Activated naive CD8-positive, alpha-beta T cell treated with anti-CD3 and anti-CD28 coated beads, Interleukin-2, amount 50 U/mL, for 24 hours (primary cell): ENCODE measurements around the gene EPN3.
A peak's percentile ranks its signal among the peaks of the same experiment; 100 is the strongest.

Source experiments
- ATAC-seq: fragments of 150-1000 bp; cut with Tn5 transposase; one replicate; pipeline ENCODE4 v1.10.0; 2021
- DNase-seq: peaks from one replicate; pipeline ENCODE4 v3.0.0; 2021
- H3K27ac Mint-ChIP-seq: one replicate; pipeline ENCODE4 v1.8.0; 2021; ENCODE audit warnings: mild to moderate bottlenecking, mixed read lengths
- H3K27me3 Mint-ChIP-seq: one replicate; pipeline ENCODE4 v1.8.0; 2021; ENCODE audit warnings: mixed read lengths
- H3K36me3 Mint-ChIP-seq: one replicate; pipeline ENCODE4 v1.8.0; 2021; ENCODE audit warnings: low read depth, mixed read lengths
- H3K4me1 Mint-ChIP-seq: one replicate; pipeline ENCODE4 v1.8.0; 2021; ENCODE audit warnings: mixed read lengths
- H3K4me3 Mint-ChIP-seq: one replicate; pipeline ENCODE4 v1.8.0; 2021; ENCODE audit warnings: mild to moderate bottlenecking, moderate library complexity, mixed read lengths
- H3K9me3 Mint-ChIP-seq: one replicate; pipeline ENCODE4 v1.8.0; 2021; ENCODE audit warnings: mixed read lengths

EPN3 gene

DNA sequence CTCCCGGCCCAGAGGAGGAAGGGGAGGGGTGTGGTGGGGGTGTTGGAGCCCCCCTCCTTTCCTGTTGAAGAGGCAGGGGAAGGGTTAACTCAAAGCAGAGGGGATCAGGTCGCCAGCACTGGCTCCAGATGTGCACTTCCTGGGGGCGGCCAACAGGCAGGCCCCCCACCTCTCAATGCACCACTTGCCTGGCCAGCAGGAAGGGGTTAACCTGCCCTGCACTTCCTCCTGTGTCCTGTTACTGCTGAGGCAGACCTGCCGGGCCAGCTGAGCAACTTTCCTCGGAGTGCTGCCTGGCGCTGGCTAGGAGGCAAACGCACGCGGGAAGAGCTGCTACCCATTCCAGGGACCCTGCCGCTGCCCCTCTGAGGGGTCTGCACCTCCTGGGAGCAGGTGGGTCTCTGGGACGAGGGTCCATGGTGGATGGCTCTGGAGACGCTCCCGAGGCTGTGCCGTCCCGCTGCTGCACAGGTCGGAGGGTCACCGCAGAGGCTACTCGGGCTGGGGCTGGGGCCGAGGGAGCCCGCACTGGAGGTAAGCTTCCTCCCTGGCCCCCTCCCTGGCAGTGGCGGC is at the start of gene EPN3:
Gene EPN3 (plus strand): TSS at position 284 of the 573 bp plus-strand sequence. CDS start 3,822 bp downstream, outside the sequence.
- Mint-ChIP-seq H3K9me3 (no peaks in the 10 kb centered on the region), H3K27me3 (peaks cover 53% of the 10 kb centered on the region), H3K4me1 (peaks cover 12% of the 10 kb centered on the region), H3K27ac (no peak within 1 kb of the TSS), H3K36me3 (no peaks in the 10 kb centered on the region), H3K4me3 (no peak within 1 kb of the TSS)
- DNase-seq = no peak
- no peak for ATAC-seq

DNA sequence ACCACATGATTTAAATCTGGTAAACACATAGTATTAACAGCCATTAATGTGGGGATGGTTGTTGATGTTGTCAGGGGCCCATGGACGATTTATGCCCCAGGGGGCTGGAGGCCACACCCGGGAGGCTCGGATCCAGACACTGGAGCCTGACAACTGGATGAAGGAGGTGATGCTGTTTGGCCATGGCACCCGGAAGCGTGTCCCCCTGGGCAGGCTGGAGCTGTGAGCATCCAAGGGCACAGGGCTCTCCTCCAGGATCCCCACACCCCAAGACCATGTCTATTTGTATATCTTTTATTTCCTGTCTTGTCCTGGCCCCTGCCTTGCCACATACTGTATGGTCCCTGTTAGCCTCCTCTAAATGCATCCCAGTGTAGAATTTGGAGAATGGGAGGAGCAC is 49.3 kb upstream of the EPN3 start:
- peaks cover 26% of the 10 kb centered on the region for H3K4me1 Mint-ChIP-seq
- no peak for ATAC-seq
- no peak for DNase-seq
- no peaks in the 10 kb centered on the region for H3K27me3 Mint-ChIP-seq
- peaks cover 34% of the 10 kb centered on the region for H3K36me3 Mint-ChIP-seq
- H3K27ac Mint-ChIP-seq = no peak overlapping the region
- H3K4me3 Mint-ChIP-seq = no peak overlapping the region
- no peaks in the 10 kb centered on the region for H3K9me3 Mint-ChIP-seq

DNA sequence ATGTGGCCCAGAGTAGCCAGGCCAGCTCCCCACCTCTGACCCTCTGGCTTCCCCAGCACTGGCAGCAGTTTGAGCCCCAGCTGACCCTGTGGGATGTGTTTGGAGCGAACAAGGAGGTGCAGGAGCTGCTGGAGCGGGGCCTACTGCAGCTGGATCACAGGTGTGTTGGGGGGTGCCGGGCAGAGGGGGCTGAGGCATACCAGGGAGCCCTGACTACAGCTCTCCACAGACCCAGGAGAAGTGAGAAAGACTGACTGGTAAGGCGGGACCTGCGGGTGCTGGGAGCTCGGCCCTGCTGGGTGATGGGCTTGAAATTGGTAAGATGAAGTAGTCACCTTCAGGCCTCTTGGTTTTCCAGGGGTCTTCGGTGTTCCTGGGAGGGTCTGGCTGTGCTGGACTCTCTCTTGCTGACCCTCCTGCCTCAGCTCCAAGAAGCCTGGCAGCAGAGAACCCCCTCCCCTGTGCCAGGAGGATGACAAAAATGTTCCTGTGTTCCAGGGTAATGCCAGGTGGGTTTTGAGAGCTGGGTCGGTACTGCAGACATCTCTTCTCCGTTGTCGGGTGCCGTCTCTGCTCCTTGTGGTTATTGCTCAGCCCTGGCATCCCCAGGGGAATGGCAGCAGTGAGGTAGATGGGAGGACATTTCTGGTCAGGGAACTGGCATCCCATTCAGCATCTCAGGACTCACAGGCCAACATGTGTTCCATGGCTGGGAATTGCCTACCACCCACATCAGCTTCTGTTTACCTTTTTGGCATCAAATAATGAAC is 48.0 kb upstream of the EPN3 start:
- H3K9me3 Mint-ChIP-seq = no peaks in the 10 kb centered on the region
- peaks cover 20% of the 10 kb centered on the region for H3K4me1 Mint-ChIP-seq
- no peak overlapping the region for H3K4me3 Mint-ChIP-seq
- peaks cover 34% of the 10 kb centered on the region for H3K36me3 Mint-ChIP-seq
- no peak overlapping the region for H3K27ac Mint-ChIP-seq
- ATAC-seq = no peak
- no peaks in the 10 kb centered on the region for H3K27me3 Mint-ChIP-seq
- no peak for DNase-seq

DNA sequence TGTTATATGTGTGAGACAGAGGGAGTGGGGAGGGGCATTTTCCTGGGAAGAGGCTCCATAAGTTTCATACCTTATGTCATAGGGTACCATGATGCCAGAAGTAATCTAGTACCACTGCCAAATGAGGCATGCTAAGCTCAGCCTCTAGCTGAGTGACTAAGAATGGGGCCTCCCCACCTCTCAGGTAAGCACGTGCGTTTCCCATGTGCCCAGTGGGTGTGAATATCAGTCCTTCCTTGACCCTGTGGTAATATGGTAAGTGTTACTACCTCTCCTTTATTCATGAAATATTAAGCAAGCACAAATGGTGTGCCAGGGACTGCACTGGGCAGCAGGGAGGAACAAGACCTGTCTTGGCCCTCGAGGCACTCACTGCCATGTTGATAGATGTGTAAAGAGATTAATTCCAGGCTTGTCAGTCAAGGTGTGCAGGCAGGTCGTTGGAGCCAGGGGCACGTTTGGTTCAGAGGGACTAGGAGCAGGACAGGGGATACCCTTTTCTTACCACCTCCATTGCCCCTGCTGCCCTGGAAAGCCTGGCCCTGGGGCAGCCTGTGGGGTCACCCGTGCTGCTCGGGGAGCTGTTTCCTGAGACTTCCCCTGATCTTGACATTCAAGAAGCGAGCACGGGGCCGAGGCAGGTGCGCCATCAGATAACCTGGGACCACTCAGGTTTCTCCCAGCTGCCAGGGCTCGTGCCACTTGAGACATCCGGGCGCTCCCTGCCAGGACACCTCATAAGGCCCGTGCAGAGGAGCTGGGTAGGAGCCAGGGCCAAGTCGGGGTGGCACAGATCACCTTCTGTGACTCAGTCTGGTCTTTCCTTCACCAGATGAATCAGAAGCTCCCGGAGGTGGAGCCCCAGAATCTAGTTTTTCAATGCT is 45.1 kb upstream of the EPN3 start:
- ATAC-seq (peak; percentile 71), DNase-seq (no peak)
- Mint-ChIP-seq H3K9me3 (no peaks in the 10 kb centered on the region), H3K4me3 (no peak overlapping the region), H3K4me1 (peaks cover 7% of the 10 kb centered on the region), H3K36me3 (peaks cover 31% of the 10 kb centered on the region), H3K27ac (no peak overlapping the region), H3K27me3 (no peaks in the 10 kb centered on the region)

- Mint-ChIP-seq H3K4me3 (no peak overlapping the region), H3K27me3 (no peaks in the 10 kb centered on the region), H3K36me3 (peaks cover 18% of the 10 kb centered on the region), H3K4me1 (peaks cover 5% of the 10 kb centered on the region), H3K27ac (no peak overlapping the region), H3K9me3 (no peaks in the 10 kb centered on the region)
- DNase-seq (no peak), ATAC-seq (no peak)
Measured at GRCh38 chr17:50488880-50489279, 43.7 kb upstream of the EPN3 start.

GRCh38 chr17:50491505-50491904 is 41.0 kb upstream of the EPN3 start:
- Mint-ChIP-seq H3K9me3 (no peaks in the 10 kb centered on the region), H3K27me3 (peaks cover under 1% of the 10 kb centered on the region), H3K4me3 (no peak overlapping the region), H3K36me3 (peaks cover 2% of the 10 kb centered on the region), H3K27ac (no peak overlapping the region), H3K4me1 (peaks cover 5% of the 10 kb centered on the region)
- no peak for DNase-seq
- no peak for ATAC-seq

- H3K9me3 Mint-ChIP-seq = no peaks in the 10 kb centered on the region
- peaks cover 2% of the 10 kb centered on the region for H3K36me3 Mint-ChIP-seq
- H3K4me3 Mint-ChIP-seq = no peak overlapping the region
- H3K27ac Mint-ChIP-seq = no peak overlapping the region
- ATAC-seq = no peak
- DNase-seq = no peak
- H3K4me1 Mint-ChIP-seq = peaks cover 5% of the 10 kb centered on the region
- H3K27me3 Mint-ChIP-seq = peaks cover 2% of the 10 kb centered on the region
Measured at GRCh38 chr17:50492214-50492613, 40.3 kb upstream of the EPN3 start.

DNA sequence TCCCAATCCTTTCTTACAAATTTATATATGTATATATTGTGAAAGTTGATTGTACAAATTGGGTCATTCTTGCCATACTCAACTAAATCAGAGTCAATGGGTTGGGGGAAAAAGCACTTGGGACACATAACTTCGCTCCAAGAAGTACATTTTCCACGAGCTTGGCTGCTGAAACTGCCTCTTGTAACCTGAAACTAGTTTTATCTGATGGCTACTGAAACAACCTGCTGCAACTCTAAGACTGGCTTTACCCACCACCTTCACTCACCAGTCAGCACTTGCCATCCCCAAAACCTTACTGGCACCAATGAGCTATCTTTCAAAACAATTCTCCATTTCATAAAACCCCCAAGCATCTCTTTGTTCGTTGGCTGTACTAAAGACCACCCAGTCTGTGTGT is 38.8 kb upstream of the EPN3 start:
- H3K4me3 Mint-ChIP-seq = no peak overlapping the region
- DNase-seq (no peak), ATAC-seq (no peak)
- peaks cover 2% of the 10 kb centered on the region for H3K27me3 Mint-ChIP-seq
- no peaks in the 10 kb centered on the region for H3K4me1 Mint-ChIP-seq
- no peaks in the 10 kb centered on the region for H3K36me3 Mint-ChIP-seq
- no peak overlapping the region for H3K27ac Mint-ChIP-seq
- no peaks in the 10 kb centered on the region for H3K9me3 Mint-ChIP-seq

DNA sequence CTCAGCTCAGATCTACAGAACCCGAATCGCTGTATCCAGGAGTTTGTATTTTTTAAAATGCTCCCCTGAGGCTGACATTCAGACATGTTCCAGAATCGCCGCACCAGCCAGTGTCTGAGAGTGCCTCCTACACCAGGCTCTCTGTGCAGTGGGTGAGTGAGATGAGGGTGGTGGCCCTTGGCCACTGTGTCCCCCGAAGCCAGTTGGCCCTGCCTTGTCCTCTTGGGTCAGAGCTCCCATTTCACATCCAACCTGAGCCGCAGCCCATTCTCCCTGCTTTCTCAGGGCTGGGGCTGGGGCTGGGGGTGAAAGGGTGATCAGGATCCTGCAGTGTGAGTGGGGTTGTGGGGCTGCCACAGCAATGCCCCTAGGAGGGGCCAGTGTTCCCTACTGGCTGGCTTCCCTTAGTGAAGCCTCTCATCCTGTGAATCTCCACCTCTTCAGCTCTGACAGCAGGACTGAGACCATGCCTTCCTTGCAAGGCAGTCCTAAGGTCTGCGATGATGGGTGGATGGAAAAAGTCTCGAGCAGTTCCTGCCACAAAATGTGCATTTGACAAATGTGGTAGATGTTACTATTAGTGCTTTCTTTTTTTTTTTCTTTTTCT is 37.2 kb upstream of the EPN3 start:
- Mint-ChIP-seq H3K36me3 (no peaks in the 10 kb centered on the region), H3K27ac (no peak overlapping the region), H3K27me3 (peaks cover 2% of the 10 kb centered on the region), H3K4me1 (no peaks in the 10 kb centered on the region), H3K9me3 (no peaks in the 10 kb centered on the region), H3K4me3 (no peak overlapping the region)
- DNase-seq (no peak), ATAC-seq (no peak)

DNA sequence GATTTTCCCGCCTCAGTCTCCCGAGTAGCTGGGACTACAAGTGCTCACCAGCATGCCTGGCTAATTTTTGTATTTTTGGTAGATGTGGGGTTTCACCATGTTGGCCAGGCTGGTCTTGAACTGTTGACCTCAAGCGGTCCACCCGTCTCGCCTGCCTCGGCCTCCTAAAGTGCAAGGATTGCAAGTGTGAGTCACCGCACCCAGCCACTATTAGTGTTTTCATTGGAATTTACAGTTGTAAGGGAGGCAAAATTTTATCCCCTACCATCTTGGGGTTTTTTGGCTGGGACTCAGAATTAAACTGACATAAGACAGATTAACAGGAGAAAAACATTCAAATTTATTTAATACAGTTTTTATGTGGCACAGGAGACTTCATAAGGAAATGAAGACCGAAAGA is 36.6 kb upstream of the EPN3 start:
- Mint-ChIP-seq H3K27me3 (peaks cover 2% of the 10 kb centered on the region), H3K4me1 (no peaks in the 10 kb centered on the region), H3K9me3 (no peaks in the 10 kb centered on the region), H3K36me3 (no peaks in the 10 kb centered on the region), H3K27ac (no peak overlapping the region), H3K4me3 (no peak overlapping the region)
- ATAC-seq (no peak), DNase-seq (no peak)

GRCh38 chr17:50498021-50498874 is 34.3 kb upstream of the EPN3 start:
- ATAC-seq = no peak
- H3K36me3 Mint-ChIP-seq = no peaks in the 10 kb centered on the region

DNA sequence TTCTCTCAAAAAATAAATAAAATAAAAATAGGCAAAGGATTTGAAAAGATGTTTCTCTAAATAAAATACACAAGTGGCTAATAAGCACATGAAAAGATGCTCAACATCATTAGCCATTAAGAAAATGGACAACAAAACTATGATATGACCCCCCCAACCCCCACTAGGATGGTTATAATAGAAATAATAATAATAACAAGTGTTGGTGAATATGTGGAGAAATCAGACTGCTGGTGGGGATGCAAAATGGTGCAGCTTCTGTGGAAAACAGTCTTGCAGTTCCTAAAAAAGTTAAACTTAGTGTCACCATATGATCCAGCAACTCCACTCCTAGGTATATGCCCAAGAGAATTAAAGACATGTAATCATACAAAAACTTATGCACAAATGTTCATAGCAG is 33.3 kb upstream of the EPN3 start:
- H3K36me3 Mint-ChIP-seq = no peaks in the 10 kb centered on the region
- peaks cover 10% of the 10 kb centered on the region for H3K4me1 Mint-ChIP-seq
- no peak overlapping the region for H3K27ac Mint-ChIP-seq
- H3K9me3 Mint-ChIP-seq = no peaks in the 10 kb centered on the region
- no peak overlapping the region for H3K4me3 Mint-ChIP-seq
- H3K27me3 Mint-ChIP-seq = peaks cover 2% of the 10 kb centered on the region
- ATAC-seq = no peak
- no peak for DNase-seq

More at GRCh38 chr17:50498021-50498874, 34.3 kb upstream of the EPN3 start:
- no peaks in the 10 kb centered on the region for H3K4me1 Mint-ChIP-seq
- no peak overlapping the region for H3K27ac Mint-ChIP-seq
- H3K27me3 Mint-ChIP-seq = peaks cover 2% of the 10 kb centered on the region
- no peak for DNase-seq
- H3K9me3 Mint-ChIP-seq = no peaks in the 10 kb centered on the region
- H3K4me3 Mint-ChIP-seq = no peak overlapping the region

DNA sequence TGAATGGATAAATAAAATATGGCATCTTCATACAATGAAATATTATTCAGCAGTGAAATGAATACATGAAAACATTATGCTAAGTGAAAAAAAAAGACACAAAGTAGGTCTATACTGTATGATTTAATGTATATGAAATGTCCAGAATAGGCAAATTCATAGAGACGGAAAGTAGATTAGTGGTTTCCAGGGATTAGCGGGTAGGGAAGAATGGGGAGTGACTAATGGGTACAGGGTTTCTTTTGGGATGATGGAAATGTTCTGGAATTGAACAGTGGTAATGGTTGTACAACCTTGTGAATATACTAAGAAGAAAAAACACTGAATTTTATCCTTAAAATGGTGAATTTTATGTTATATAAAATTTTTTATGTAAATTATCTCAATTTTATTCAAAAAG is 32.8 kb upstream of the EPN3 start:
- no peak for DNase-seq
- H3K4me3 Mint-ChIP-seq = no peak overlapping the region
- H3K9me3 Mint-ChIP-seq = no peaks in the 10 kb centered on the region
- no peaks in the 10 kb centered on the region for H3K36me3 Mint-ChIP-seq
- no peak overlapping the region for H3K27ac Mint-ChIP-seq
- H3K27me3 Mint-ChIP-seq = peaks cover 2% of the 10 kb centered on the region
- peaks cover 13% of the 10 kb centered on the region for H3K4me1 Mint-ChIP-seq
- ATAC-seq = no peak

- ATAC-seq = no peak
Measured at GRCh38 chr17:50501054-50501453, 31.5 kb upstream of the EPN3 start.

More at GRCh38 chr17:50501054-50501453, 31.5 kb upstream of the EPN3 start:
- Mint-ChIP-seq H3K36me3 (no peaks in the 10 kb centered on the region), H3K27ac (no peak overlapping the region), H3K4me1 (peaks cover 15% of the 10 kb centered on the region), H3K4me3 (no peak overlapping the region), H3K27me3 (peaks cover 2% of the 10 kb centered on the region), H3K9me3 (no peaks in the 10 kb centered on the region)
- peak; percentile 47 for DNase-seq
